Activated naive CD4-positive, alpha-beta T cell treated with anti-CD3 and anti-CD28 coated beads for 36 hours (primary cell): Measurements from ENCODE around the gene ZFP36L1. TPM values are rescaled to one million over a fixed set of nuclear protein-coding genes. Genes with fewer than 3 reads are reported as not detected.

ENCODE experiments used
- CTCF ChIA-PET: fragments of 350-600 bp; sonication (Branson Sonifier 250); formaldehyde crosslinking; loops from one replicate; lab custom pipeline; 2021; ENCODE audit warnings: antibody characterized with exemption; lab: Charles Lee
- DNase-seq: peaks from one replicate; pipeline ENCODE4 v3.0.0-alpha.2; 2020
- H3K27ac Mint-ChIP-seq: one replicate; pipeline ENCODE4 v1.8.0; 2021; ENCODE audit warnings: mild to moderate bottlenecking, mixed read lengths
- H3K27me3 Mint-ChIP-seq: one replicate; pipeline ENCODE4 v1.8.0; 2021; ENCODE audit warnings: low read depth, mixed read lengths
- H3K36me3 Mint-ChIP-seq: one replicate; pipeline ENCODE4 v1.8.0; 2021; ENCODE audit warnings: low read depth, mixed read lengths
- H3K4me1 Mint-ChIP-seq: one replicate; pipeline ENCODE4 v1.8.0; 2021; ENCODE audit warnings: low read depth, mixed read lengths
- H3K4me3 Mint-ChIP-seq: one replicate; pipeline ENCODE4 v1.8.0; 2021; ENCODE audit warnings: mild to moderate bottlenecking, moderate library complexity, mixed read lengths
- H3K9me3 Mint-ChIP-seq: one replicate; pipeline ENCODE4 v1.8.0; 2021; ENCODE audit warnings: mixed read lengths
- intact Hi-C: fragments of 100-400 bp; cut with micrococcal nuclease; formaldehyde crosslinking; loops from one replicate; pipeline ENCODE4 v1.15.1; 2023
- total RNA-seq, 2 experiments: library from RNA; stranded (reverse); gene quantifications; one replicate each; pipeline ENCODE4 v1.2.3, GENCODE V29; 2021

ZFP36L1 gene
- total RNA-seq, 2 experiments from 2014 or later, result 76.8 to 85.1 TPM

GRCh38 chr14:68815298-68816182, 22.7 kb upstream of the ZFP36L1 start:
- Mint-ChIP-seq H3K27me3 (no peaks in the 10 kb centered on the region), H3K4me3 (peak overlapping the region; percentile 76), H3K36me3 (no peaks in the 10 kb centered on the region), H3K9me3 (no peaks in the 10 kb centered on the region), H3K4me1 (peaks cover 70% of the 10 kb centered on the region), H3K27ac (peak overlapping the region; percentile 95)
- no peak for DNase-seq
- CTCF ChIA-PET, result interaction anchor here (0.6 to 13.2 kb wide), 23 partner anchors 9 to 872 kb away, joined by 3 to 270 read pairs (median 4); partner anchors contain the start of gene ZFP36L1
- intact Hi-C loops, result loop anchor here (1.0 to 10.0 kb wide), 9 partner anchors 33 to 998 kb away; partner anchors contain the start of genes RAD51B and ZFYVE26

GRCh38 chr14:68814539-68815297, 21.9 kb upstream of the ZFP36L1 start:
- Mint-ChIP-seq H3K4me1 (peaks cover 65% of the 10 kb centered on the region), H3K27ac (peak overlapping the region; percentile 95), H3K9me3 (no peaks in the 10 kb centered on the region), H3K4me3 (peak overlapping the region; percentile 76), H3K36me3 (no peaks in the 10 kb centered on the region), H3K27me3 (no peaks in the 10 kb centered on the region)
- intact Hi-C loops, result loop anchor here (1.0 to 10.0 kb wide), 9 partner anchors 18 to 997 kb away; partner anchors contain the start of genes RAD51B and ZFYVE26
- CTCF ChIA-PET, result interaction anchor here (0.7 to 13.2 kb wide), 15 partner anchors 11 to 567 kb away, joined by 3 to 270 read pairs (median 4); partner anchors contain the start of gene ZFP36L1
- peak; percentile 80 for DNase-seq

DNA sequence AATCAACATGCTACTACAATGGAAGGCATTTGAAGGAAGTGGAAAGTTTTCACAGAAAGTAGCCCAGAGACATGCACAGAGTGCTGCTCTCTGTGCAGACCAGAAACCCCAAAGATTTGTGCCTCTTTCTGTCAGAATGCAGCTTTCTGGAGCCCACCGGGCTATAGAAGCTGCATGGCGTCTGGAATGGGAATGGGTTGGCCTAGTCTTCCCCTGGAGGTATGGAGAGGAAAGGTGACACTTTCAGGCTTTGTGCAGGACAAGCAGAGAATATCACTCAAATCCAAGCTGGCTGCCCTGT, 21.3 kb upstream of the ZFP36L1 start:
- Mint-ChIP-seq H3K9me3 (no peaks in the 10 kb centered on the region), H3K27ac (peak overlapping the region; percentile 95), H3K27me3 (no peaks in the 10 kb centered on the region), H3K4me1 (peaks cover 61% of the 10 kb centered on the region), H3K36me3 (no peaks in the 10 kb centered on the region), H3K4me3 (peak overlapping the region; percentile 76)
- intact Hi-C loops, result loop anchor here (1.0 to 10.0 kb wide), 3 partner anchors 18 to 880 kb away; no protein-coding TSS in a partner anchor
- CTCF ChIA-PET, result interaction anchor here (0.7 to 13.2 kb wide), 11 partner anchors 11 to 566 kb away, joined by 3 to 270 read pairs (median 4); partner anchors contain the start of gene ZFP36L1
- no peak for DNase-seq

DNA sequence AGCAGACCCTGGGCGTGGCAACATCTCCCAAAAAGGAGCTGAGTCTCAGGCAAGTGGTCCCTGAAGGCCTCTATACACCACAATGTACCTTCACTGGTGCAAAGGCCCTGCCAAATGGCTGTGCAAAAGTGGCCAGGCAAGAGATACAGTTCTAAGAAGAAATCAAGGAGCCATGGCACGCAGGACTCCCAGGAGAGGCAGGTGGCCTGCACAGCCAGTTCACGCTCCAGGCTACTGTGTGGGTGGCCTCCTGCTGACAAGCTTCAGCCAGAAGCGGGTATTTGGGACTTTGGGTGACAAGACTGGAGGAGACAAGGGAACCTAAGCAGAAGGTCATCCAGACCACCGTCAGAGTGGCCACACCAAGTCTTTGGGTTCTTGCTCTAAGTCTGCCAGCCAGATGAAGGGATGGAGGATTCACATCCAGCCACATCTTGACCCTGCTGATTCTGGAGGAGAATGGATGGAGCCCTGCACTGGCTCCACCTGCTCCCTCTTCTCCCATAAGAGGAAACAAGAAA, 20.5 kb upstream of the ZFP36L1 start:
- Mint-ChIP-seq H3K27me3 (no peaks in the 10 kb centered on the region), H3K4me1 (peaks cover 55% of the 10 kb centered on the region), H3K27ac (peak overlapping the region; percentile 95), H3K4me3 (no peak overlapping the region), H3K9me3 (no peaks in the 10 kb centered on the region), H3K36me3 (no peaks in the 10 kb centered on the region)
- intact Hi-C loops, result loop anchor here (10.0 kb wide), 1 partner anchor 409 kb away; no protein-coding TSS in a partner anchor
- CTCF ChIA-PET, result interaction anchor here (1.2 to 13.2 kb wide), 6 partner anchors 10 to 128 kb away, joined by 3 to 270 read pairs (median 10); partner anchors contain the start of gene ZFP36L1
- no peak for DNase-seq

- H3K4me1 Mint-ChIP-seq, result peaks cover 60% of the 10 kb centered on the region
- no peak for DNase-seq
- intact Hi-C loops, result loop anchor here (10.0 kb wide), 1 partner anchor 406 kb away; no protein-coding TSS in a partner anchor
- no peak overlapping the region for H3K4me3 Mint-ChIP-seq
- CTCF ChIA-PET, result interaction anchor here (1.5 to 13.2 kb wide), 4 partner anchors 10 to 877 kb away, joined by 3 to 270 read pairs (median 10); partner anchors contain the start of gene ZFP36L1
- H3K27me3 Mint-ChIP-seq, result no peaks in the 10 kb centered on the region
- H3K27ac Mint-ChIP-seq, result no peak overlapping the region
- no peaks in the 10 kb centered on the region for H3K36me3 Mint-ChIP-seq
- no peaks in the 10 kb centered on the region for H3K9me3 Mint-ChIP-seq
These were observed 18.3 kb upstream of the ZFP36L1 start for GRCh38 chr14:68811171-68811570.

GRCh38 chr14:68810173-68811153, 17.6 kb upstream of the ZFP36L1 start:
- H3K4me3 Mint-ChIP-seq, result no peak overlapping the region
- DNase-seq, result no peak
- peaks cover 64% of the 10 kb centered on the region for H3K4me1 Mint-ChIP-seq
- H3K27me3 Mint-ChIP-seq, result no peaks in the 10 kb centered on the region
- H3K36me3 Mint-ChIP-seq, result no peaks in the 10 kb centered on the region
- intact Hi-C loops, result loop anchor here (10.0 kb wide), 1 partner anchor 406 kb away; no protein-coding TSS in a partner anchor
- no peaks in the 10 kb centered on the region for H3K9me3 Mint-ChIP-seq
- CTCF ChIA-PET, result interaction anchor here (0.8 to 13.2 kb wide), 4 partner anchors 9 to 34 kb away, joined by 3 to 270 read pairs (median 10); partner anchors contain the start of gene ZFP36L1
- H3K27ac Mint-ChIP-seq, result no peak overlapping the region

GRCh38 chr14:68809524-68809923, 16.7 kb upstream of the ZFP36L1 start:
- intact Hi-C loops, result no loop called here
- H3K9me3 Mint-ChIP-seq, result peaks cover 7% of the 10 kb centered on the region
- no peak overlapping the region for H3K4me3 Mint-ChIP-seq
- H3K4me1 Mint-ChIP-seq, result peaks cover 62% of the 10 kb centered on the region
- no peak for DNase-seq
- no peaks in the 10 kb centered on the region for H3K27me3 Mint-ChIP-seq
- H3K27ac Mint-ChIP-seq, result no peak overlapping the region
- CTCF ChIA-PET, result interaction anchor here (0.8 to 13.2 kb wide), 4 partner anchors 11 to 35 kb away, joined by 3 to 270 read pairs (median 8); partner anchors contain the start of gene ZFP36L1
- no peaks in the 10 kb centered on the region for H3K36me3 Mint-ChIP-seq

DNA sequence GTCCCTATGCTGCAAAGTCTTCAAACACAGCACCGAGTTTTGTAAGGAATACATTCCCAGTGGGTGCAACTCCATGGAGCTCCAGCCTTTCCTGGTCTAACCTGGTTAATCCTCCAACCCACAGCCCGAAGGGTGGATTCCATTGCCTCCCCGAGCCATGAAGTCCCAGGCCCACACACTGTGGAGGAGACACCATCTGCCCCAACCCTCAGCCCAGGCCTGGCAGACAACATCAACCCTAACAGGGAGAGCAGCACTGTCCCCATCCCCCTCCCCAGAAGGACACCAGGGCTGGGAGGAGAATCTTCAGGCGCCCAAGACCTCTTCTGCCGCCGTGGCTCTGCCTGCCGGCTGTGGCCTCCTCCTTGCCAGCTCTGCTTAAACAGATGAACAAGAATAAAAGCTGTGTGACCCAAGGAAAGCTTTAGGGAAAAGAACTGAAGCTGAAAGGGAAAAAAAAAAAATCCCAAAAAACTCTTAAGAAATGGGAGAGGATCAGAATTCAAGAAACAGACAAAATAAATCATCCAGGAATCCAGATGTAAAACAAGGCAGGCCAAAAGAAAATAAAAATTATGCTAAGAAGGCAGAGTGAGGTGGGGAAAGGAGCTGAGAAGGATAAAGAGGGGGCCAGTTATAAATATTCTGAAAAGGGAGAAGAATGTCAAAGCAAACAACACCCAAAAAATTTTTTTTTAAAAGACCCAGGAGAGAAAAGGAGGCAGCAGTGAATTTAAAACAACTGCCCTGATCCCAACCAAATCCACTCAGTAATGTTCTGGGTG, 16.0 kb upstream of the ZFP36L1 start:
- no peak overlapping the region for H3K27ac Mint-ChIP-seq

DNA sequence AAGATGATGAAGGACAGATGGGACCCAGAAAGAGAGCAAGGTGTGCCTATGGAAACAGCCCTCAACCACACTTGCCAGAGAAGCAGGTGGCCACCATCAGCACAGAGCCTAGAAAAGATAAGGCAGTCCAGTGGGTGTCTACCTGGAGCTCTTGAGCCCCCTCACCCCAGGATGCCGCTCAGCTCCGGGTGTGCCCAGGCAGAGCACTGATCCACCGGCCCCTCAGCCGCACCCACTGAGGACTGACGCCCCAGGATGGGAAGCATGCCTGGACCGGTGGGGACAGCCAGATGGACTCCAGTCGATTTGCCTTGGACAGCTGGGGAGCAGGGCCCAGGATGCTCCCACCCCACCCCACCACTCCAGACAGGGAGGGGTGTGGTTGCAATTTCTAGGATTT, 15.1 kb upstream of the ZFP36L1 start:
- Mint-ChIP-seq H3K27me3 (no peaks in the 10 kb centered on the region), H3K36me3 (peaks cover 3% of the 10 kb centered on the region), H3K27ac (no peak overlapping the region), H3K4me1 (peaks cover 46% of the 10 kb centered on the region), H3K9me3 (peaks cover 11% of the 10 kb centered on the region), H3K4me3 (no peak overlapping the region)
- no peak for DNase-seq
- CTCF ChIA-PET, result interaction anchor here (1.1 to 2.0 kb wide), 2 partner anchors 8 to 9 kb away, joined by 3 to 6 read pairs; no protein-coding TSS in a partner anchor
- intact Hi-C loops, result no loop called here

More for the DNA sequence above, 16.0 kb upstream of the ZFP36L1 start:
- Mint-ChIP-seq H3K27me3 (no peaks in the 10 kb centered on the region), H3K4me3 (no peak overlapping the region), H3K36me3 (peaks cover 2% of the 10 kb centered on the region), H3K4me1 (peaks cover 55% of the 10 kb centered on the region), H3K9me3 (peaks cover 11% of the 10 kb centered on the region)
- CTCF ChIA-PET, result interaction anchor here (1.1 to 13.2 kb wide), 4 partner anchors 8 to 23 kb away, joined by 3 to 270 read pairs (median 8); partner anchors contain the start of gene ZFP36L1
- DNase-seq, result no peak
- intact Hi-C loops, result no loop called here

DNA sequence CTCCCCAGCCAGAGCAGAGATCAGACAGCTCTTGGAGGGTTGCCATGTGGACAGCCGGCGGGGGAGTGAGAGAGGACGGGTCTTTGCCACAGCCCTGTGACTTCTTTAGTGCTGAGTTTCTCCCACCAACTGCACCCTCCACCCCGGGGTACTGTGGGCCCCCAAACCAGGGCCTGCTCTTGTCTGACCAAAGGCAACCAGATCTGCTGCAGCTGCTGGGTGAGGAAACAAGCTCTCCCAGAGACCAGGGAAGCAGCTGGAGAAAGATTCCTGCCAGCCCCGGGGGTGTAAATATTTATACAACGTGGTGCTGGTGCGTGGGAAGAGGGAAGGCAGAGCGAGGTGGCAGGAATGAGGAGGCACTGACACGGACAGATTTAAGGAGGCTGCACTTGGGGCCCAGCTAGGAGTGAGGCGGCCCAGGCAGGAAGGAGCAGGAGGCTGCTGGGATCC, 14.3 kb upstream of the ZFP36L1 start:
- Mint-ChIP-seq H3K4me1 (peaks cover 41% of the 10 kb centered on the region), H3K4me3 (no peak overlapping the region)
- CTCF ChIA-PET, result interaction anchor here (1.4 to 2.0 kb wide), 2 partner anchors 9 to 17 kb away, joined by 6 to 8 read pairs; no protein-coding TSS in a partner anchor

More for the DNA sequence above, 14.3 kb upstream of the ZFP36L1 start:
- Mint-ChIP-seq H3K27me3 (no peaks in the 10 kb centered on the region), H3K9me3 (peaks cover 12% of the 10 kb centered on the region), H3K27ac (no peak overlapping the region), H3K36me3 (peaks cover 3% of the 10 kb centered on the region)
- DNase-seq, result no peak
- intact Hi-C loops, result no loop called here
